NCI-H2029 treated with DMSO at 0.1 percent for 48 hours (cell line): ENCODE results near the gene E2F3.
"Not testable (repeated sequence)": the region's sequence is repeated elsewhere in the genome, so short reads cannot be mapped to it uniquely, and the experiment has no call there.

ENCODE experiments used
- DNase-seq: peaks from one replicate; lab custom pipeline; 2025; lab: John Stamatoyannopoulos, UW

The E2F3 gene

DNA sequence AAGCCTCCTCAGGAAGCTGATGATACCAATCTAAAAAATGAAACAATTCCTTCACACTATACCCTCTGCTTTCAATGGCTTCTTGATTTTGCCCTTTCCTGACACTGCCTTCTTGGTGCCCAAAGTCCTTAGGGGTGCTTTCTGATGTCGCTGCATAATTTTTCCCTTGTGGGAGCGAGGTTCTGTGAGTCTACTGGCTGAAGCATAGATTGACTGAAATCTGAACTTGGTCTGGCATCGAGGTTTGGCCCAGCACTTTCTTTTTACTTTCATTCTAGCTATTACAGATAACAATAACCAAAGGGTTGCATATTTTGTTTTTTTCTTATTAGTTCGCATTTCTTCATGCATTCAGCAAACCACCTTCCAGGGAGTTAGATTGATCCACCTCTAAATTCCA lies 65.8 kb downstream of the E2F3 start:
- no peak for DNase-seq

DNA sequence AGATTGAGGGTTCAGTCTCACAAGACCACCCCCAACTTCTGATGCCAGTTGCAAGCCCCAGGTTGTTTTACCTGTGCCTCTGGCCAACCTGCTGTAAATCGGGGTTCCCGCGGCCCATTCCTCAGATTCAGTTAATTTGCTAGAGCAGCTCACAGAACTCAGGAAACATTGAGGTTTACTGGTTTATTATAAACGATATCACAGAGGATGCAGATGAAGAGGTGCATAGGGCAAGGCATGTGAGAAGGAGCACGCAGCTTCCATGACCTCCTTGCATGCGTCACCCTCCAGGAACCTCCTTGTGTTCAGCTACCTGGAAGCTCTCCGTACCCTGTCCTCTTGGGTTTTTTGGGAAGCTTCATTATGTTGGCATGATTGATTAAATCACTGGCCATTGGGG lies 66.5 kb downstream of the E2F3 start:
- no peak for DNase-seq

DNA sequence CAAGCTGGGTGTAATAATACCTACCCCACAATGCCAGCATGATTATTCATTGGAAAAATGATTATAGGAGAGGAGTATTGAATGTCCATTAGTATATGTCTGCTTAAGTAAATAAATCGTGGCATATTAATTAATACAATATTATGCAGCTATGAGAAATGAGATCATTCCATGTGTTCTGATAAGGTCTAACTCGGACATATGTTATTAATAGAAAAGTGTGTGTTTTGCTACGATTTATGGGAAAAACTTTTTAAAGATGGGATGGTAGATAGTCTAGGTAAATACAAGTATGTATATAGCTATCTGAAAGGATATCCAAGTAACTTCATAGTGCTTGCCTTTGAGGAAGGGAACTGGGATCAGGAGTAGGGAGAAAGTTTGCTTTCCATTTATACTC lies 71.1 kb downstream of the E2F3 start:
- no peak for DNase-seq

DNA sequence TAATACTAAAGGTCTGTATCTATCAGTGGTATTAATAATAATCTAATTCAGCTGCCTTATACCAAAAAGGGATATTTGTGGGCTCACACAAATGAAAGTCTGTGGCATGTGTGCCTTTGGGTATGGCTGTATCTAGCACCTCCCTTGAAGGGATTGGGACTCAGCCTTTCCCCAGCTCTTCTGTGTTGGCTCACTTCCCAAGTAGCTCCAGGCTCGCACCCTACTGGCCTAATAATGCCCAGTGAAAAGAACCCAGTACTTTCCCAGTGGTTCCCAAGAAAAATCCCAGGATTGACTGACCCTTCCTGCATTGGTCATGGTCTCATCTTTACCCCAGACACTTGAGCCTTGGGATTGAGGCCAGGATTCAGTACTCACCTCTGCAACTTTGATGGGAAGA lies 71.8 kb downstream of the E2F3 start:
- DNase-seq: no peak

- no peak for DNase-seq
Observed at GRCh38 chr6:20474874-20475542, 73.3 kb downstream of the E2F3 start.

GRCh38 chr6:20476501-20477043 lies 74.9 kb downstream of the E2F3 start:
- no peak for DNase-seq

DNA sequence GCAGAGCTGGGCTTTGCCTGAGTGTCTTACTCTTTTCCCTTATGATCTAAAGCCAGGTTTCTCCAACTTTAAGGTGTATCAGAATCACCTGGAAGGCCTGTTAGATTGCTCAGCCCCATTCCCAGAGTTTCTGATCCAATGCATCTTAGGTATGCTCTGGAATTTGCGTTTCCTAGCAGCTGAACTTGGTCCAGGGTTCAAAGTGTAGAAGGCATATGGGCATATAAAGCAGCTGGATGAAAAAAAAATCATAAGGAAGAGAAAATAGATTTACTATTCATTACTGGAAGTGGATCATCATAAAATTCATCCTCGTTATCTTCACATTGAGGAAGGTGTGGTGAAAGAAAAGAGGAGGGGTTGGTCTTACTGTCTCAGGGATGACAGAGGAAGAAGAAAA lies 75.8 kb downstream of the E2F3 start:
- DNase-seq: no peak

DNA sequence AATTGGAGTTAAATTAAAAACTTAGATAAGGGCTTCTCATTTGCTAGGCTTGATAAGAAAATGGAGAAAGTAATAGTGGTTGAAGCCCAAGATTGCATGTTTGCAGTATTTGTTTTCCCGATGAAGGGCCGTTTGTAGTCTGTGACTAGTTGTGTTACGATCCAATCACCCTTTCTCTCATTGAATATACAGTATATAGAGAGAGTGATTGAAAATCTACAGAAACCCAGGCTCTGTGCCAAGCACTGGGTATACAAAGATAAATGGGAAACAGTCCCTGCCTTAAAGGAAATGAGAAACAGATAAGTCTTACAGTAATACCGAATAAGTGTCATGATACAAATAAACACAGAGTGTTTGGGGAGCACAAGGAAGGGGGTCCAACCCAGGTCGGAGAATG lies 77.4 kb downstream of the E2F3 start:
- DNase-seq: no peak

DNA sequence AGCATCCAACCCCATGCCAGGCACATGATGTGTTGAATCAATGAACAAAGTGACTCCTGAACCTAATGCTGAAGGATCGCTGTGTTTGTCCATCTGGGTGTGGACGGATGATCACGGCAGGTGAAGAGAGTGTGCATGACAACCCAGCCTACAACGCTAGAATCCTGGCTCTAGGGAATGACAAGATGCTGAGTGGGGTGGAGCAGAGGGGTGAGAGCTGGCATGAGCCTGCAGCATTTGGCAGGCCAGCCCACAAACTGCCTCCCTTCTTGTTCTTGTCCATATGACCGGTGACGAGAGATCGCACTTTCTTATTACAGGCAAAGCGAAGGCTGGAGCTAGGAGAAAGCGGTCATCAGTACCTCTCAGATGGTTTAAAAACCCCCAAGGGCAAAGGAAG lies 77.8 kb downstream of the E2F3 start:
- DNase-seq: no peak

DNA sequence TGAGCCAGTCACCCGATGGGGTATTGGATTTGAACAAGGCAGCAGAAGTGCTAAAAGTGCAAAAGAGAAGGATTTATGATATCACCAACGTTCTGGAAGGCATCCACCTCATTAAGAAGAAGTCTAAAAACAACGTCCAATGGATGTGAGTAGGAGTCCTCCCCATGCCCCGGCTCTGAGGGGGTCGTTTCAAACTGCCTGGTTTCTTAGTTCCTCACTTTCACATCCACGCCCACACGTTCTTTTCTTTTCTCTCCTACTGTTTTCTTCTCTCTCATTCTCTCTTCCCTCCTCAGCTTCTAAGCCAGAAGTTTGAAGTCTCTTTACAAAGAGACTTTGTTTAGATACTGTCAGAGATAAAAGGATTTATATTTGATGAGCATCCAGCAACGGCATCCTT lies 79.6 kb downstream of the E2F3 start:
- no peak for DNase-seq

DNA sequence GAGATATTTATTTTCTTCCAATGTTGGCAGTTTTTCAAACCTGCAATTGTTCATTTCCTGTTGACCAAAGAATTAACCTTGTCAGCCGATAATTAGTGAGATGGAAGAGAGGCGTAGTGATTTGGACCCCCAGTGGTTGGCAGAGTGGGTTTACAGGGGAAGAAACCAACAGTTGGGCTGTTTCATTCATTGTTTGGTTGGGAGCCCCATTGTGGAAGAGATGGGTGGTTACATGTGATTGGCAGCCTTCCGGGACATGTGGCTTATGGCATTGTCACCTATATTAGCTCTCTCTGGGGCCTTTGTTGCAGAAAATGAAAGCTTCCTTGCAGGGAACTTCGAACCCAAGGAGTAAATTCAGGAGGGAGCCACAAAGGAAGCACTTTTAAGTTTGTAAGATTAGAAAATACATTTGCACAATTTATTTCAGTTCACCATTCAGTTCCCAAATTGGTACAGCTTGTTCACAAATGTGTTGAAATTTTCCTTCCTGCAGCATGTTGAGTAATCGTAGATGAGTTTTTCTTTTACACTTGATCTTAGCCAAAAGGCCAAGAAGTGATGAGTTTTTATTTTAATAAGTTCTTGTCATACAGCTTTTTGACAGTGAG lies 82.3 kb downstream of the E2F3 start:
- no peak for DNase-seq

- no peak for DNase-seq
Observed at GRCh38 chr6:20486641-20487040, 85.0 kb downstream of the E2F3 start.

- DNase-seq: no peak
Observed at GRCh38 chr6:20487669-20488375, 86.1 kb downstream of the E2F3 start.

DNA sequence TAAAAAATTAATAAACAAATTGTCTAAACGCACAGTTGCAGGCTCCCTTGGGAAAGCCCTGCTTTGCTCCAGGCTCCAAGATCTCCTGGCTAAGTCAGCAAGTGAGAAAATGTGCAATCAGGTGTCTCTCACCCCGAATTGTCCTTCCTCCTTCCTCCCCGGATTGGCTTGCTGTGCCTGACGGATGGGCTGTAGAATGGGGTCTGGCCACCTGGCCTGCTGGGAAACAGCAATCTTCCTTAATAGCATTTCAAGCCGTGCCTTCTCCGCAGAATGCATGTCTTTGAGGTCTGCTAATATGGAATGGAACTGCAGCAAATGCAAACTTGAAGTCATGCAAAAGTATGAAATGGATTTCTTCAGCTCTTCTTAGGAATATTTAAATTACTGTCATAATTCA lies 88.9 kb downstream of the E2F3 start:
- no peak for DNase-seq

- no peak for DNase-seq
Observed at GRCh38 chr6:20492099-20492498, 90.4 kb downstream of the E2F3 start.

DNA sequence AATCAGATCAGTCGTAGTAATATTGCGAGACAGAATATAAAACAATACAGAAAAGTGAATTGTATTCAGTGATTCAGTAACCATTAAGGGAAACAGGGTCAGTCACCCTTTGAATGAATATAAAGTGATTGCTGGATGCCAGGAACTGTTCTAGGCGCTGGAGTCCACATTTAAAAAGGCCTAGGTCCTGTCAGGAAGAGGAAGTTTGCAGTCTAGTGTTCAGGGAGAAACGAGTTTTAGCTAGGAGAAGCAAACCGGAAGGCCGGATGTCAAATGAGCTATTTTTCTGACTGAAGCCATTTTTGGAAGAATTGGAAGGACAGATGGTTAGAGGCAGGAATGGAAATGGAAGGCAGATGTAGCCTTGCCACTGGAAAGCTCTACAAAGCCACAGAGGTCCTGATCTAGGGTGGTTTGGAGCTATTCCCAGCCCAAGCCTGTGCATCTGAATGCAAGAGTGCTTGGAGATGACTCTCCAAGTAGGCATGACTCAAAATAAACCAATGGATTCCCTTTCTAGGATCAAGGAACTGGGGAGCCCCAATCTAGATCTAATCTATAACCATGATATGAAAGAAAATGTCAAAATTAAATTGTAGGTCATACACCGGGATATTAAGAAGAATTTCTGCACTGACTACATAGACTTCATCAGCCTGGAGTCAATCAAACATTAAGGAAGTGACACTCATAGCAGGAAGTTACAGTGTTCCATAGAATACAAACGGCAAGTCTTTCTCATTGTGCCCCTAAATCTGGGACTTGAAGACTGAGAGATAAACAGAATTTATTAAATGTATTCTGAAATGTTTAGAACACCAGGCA lies 95.7 kb downstream of the E2F3 start:
- DNase-seq: no peak

DNA sequence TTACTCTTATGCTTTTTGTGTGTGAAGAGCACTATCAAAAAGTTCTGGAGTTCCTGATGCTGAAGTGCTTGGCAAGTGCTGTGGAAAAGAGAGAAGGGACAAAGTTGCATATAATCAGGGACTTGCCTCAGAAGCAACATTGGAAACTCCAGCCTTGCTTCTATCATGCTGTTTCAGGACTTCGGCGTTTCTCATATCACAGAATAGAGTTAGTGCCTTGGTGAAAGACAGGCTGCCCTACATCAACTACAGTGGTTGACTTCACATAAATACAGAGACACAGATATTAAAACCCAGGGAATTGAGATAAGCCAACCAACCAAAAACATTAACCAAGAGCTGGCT lies 96.3 kb downstream of the E2F3 start:
- DNase-seq: no peak

DNA sequence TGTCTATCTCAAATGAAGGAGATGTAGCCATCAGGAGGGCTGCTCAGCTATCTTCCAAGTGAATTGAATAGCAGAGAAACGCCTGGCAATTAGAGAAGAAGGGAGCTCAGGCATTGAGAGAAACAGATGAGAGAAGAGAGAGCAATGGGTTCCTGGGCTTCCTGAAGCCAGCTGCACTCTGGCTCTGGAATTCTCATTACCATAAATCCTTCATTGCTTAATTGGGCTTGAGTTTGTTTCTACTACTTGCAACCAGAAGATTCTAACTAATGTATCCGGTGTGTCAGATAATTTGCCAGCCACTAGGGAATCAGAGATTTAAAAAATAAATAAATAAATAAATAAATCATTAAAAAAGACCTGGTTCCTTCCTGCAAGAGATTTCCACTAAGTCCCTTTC lies 107.5 kb downstream of the E2F3 start:
- DNase-seq: no peak

DNA sequence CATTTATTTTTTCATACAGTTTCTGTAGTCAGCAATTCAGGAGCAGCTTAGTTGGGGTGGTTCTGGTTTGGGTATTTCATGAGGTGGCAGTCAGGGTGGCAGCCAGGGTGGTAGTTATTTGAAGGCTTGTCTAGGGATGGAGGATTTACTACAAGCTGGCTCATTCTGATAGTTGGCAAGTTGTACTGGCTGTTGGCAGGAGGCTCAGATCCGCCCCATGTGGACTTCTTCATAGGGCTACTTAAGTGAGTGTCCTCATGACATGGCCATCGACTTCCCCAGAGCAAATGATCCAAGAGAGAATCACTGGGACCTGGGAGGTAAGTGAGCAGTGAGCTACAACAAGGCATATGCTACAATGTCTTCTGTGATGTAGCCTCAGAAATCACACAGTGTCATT lies 110.2 kb downstream of the E2F3 start:
- no peak for DNase-seq

DNA sequence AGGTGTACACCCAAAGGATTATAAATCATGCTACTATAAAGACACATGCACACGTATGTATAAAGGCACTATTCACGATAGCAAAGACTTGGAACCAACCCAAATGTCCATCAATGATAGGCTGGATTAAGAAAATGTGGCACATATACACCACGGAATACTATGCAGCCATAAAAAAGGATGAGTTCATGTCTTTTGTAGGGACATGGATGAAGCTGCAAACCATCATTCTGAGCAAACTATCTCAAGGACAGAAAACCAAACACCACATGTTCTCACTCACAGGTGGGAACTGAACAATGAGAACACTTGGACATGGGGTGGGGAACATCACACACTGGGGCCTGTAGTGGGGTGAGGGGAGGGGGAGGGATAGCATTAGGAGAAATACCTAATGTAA lies 123.5 kb downstream of the E2F3 start:
- not testable (repeated sequence) for DNase-seq

DNA sequence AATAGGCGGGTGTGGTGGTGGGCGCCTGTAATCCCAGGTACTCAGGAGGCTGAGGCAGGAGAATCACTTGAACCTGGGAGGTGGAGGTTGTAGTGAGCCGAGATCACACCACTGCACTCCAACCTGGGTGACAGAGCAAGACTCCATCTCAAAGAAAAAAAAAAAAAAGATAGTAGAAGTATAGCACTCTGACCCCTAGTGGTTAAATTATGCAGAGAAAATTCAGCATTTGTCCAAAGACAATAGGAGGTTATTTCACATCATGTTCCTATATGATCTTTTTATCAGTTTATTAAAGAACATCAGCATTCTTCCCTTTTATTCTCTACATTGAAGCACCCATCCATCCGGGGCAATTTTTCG lies 127.4 kb downstream of the E2F3 start:
- peak; percentile 64 for DNase-seq

DNA sequence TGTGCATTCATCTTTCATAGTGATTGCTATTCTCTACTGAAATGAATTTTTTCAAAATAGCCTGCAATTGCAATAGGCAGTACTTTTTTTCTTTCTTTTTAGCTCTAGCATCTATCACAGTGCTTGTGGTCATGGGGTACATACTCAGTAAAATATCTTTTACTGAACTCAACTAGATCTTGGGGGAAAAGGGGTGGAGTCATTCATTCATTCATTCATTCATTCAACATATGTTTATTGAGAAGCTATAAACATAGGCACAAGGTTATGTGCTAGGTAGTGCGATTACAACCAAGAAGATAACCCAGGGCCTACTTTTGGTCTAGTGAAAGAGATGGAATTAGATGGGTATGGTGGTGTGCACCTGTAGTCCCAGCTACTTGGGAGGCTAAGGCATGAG lies 131.2 kb downstream of the E2F3 start:
- DNase-seq: no peak
